GM13976 (cell line): ENCODE measurements around the gene MCAT.
"Not testable (repeated sequence)": the region's sequence is repeated elsewhere in the genome, so short reads cannot be mapped to it uniquely, and the experiment has no call there.

Source experiments
- DNase-seq: peaks from one replicate; pipeline ENCODE4 v3.0.0; 2012; ENCODE audit warnings: low spot score
- CTCF ChIP-seq: IDR thresholded peaks from 2 replicates; pipeline ENCODE4 v1.5.1; 2012; ENCODE audit warnings: borderline replicate concordance, mild to moderate bottlenecking; ENCODE audit not compliant: insufficient read depth; ENCODE audit errors: extremely low read depth, missing control alignments, control extremely low read depth
- in situ Hi-C: fragments of 300-500 bp; cut with MboI; formaldehyde crosslinking; loops from one replicate; pipeline ENCODE4 v1.12.0; 2022; ENCODE audit warnings: low sequenced_read_pairs, mixed read lengths, inconsistent platforms; ENCODE audit not compliant: unreplicated experiment

Gene MCAT

GRCh38 chr22:43109921-43110443, 33.2 kb downstream of the MCAT start:
- TF ChIP-seq CTCF: no peak
- DNase-seq: no peak
- in situ Hi-C loops: no loop called here

GRCh38 chr22:43109511-43109910, 33.7 kb downstream of the MCAT start:
- no peak for TF ChIP-seq CTCF
- no peak for DNase-seq
- in situ Hi-C loops: no loop called here

- in situ Hi-C loops: no loop called here
- TF ChIP-seq CTCF: no peak
- DNase-seq: no peak
Measured at GRCh38 chr22:43106302-43106701, 36.9 kb downstream of the MCAT start.

GRCh38 chr22:43104950-43105349, 38.2 kb downstream of the MCAT start:
- DNase-seq, in situ Hi-C loops: not testable (repeated sequence)

- in situ Hi-C loops, DNase-seq: not testable (repeated sequence)
Measured at GRCh38 chr22:43104056-43104625, 39.1 kb downstream of the MCAT start.

GRCh38 chr22:43101306-43101705, 41.9 kb downstream of the MCAT start:
- no peak for DNase-seq
- TF ChIP-seq CTCF: no peak
- in situ Hi-C loops: no loop called here

- no peak for DNase-seq
- in situ Hi-C loops: no loop called here
- TF ChIP-seq CTCF: no peak
Measured at GRCh38 chr22:43100225-43100624, 43.0 kb downstream of the MCAT start.

GRCh38 chr22:43099095-43099494, 44.1 kb downstream of the MCAT start:
- TF ChIP-seq CTCF: no peak
- in situ Hi-C loops: no loop called here

More at GRCh38 chr22:43099095-43099494, 44.1 kb downstream of the MCAT start:
- no peak for DNase-seq
